HG03064 (cell line): ENCODE results near the gene CISD3.

Source experiments
- ATAC-seq: cut with Tn5 transposase; IDR thresholded peaks from one replicate; pipeline ENCODE4 v1.9.1; 2021; ENCODE audit warnings: low read depth; ENCODE audit not compliant: unreplicated experiment

Gene CISD3

GRCh38 chr17:38706505-38707216 lies 23.5 kb upstream of the CISD3 start:
- ATAC-seq: no peak

DNA sequence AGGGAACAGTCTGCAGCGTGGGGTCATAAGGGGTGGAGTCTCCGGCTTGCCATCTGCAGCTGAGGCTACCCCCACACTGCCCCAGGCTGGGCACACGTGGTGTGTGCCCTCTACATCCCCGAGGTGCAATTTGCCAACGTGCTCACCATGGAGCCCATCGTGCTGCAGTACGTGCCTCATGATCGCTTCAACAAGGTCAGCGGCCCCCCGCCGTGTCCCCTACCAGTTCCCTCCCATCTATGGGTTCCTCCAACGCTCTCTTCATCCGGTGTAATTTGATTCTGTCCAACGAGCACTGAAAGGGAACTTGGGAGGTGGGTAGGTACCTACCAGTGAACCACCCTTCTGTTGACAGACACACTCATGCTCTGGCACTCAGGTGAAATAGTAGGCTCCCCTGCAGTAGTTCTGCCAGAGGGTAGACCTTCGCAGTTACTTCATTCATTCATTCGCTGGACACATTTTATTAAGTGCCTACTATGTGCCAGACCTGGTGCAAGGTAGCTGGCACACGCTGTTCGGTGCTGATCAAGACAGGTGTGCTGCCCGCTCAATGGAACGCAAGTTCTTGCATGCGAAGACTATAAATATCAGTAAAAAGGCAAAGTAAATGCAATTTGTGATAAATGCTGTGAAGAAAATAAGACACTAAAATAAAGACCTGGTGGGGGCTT lies 22.3 kb upstream of the CISD3 start:
- no peak for ATAC-seq

- no peak for ATAC-seq
Measured at GRCh38 chr17:38709104-38709820, 20.9 kb upstream of the CISD3 start.

DNA sequence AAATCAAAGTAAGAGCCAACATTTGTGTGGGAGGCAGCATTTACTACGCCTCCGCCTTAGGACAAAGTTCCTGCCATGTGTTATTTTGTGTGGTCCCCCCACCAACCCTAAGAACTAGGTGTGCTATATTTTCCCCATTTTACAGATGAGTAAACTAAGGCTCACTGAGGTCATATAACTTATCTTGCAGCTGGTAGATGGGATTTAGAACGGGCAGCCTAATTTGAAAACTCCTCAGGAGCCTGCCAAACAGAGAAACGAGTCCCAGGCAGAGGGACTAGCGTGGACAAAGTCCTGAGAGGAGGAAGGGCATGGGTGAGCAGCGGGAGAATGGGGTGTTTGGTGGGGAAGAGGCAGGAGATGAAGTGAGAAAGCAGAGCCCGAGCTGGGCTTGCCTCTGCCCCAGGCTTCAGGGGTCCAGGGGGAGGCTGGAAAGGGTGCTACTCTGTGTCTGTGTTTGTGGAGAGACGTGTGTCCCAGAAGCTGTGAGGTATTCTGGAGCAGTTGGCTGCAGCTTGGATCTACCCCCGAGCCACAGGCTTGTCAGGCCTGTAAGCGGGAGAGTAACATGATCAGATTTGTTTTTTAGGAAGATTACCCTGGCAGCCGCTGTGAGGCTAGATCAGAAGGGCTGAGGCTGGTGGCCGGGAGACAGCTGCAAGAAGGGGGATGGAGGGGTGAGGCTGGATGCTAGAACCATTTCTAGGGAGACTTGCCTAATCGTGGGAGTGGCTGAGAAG lies 20.1 kb upstream of the CISD3 start:
- ATAC-seq: no peak

- ATAC-seq: no peak
Measured at GRCh38 chr17:38710604-38710962, 19.6 kb upstream of the CISD3 start.

DNA sequence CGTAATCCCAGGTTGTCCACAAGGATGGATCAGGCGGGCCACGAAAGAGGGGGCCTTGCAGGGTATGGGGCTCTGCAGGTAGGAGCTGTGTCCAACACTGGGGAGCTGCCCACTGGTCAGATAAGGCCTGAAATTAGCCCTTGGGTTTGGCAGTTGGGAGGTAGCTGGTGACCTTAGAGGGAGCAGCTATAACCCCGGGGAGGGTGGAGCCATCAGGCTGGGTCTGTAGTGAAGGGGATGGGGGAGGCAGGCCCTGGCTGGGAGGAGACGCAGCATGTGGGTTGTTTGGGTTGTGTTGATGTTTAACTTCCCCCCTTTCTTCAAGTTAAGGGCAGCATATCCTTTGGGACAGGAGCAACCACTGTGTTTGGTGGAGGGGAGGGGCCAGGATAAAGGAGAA lies 19.2 kb upstream of the CISD3 start:
- ATAC-seq: no peak

DNA sequence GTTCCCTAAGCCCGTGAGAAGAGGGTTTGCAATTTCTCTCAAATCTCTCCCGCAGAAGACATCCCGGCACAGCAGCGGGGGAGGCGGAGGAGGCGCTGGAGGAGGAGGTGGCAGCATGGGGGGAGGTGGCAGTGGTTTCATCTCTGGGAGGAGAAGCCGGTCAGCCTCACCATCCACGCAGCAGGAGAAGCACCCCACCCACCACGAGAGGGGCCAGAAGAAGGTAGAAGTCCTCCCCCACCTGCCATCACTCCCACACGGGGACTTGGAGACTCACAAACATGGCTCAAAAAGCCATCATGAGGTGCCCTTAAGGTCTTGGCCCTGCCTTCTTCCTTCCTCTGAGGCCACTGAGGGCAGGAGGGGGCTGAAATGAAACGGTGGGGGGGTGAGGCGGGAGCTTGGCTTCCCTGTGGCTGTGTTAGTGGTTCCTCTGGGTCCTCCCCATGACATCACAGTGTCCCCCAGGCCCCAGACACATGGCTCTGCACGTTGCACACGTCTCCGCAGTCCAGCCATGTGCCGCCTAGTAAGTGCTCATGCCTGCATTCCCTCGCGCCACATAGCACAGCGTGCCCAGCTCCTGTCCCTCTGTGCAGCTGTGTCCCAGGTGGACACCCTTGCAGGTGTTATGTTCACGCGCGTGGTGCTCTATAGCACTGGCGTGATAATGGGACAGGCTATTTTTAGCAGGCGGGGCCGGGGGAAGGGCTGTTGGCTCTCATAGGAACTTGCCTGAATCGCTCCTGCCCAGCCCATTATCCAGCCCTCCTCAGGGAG lies 18.2 kb upstream of the CISD3 start:
- no peak for ATAC-seq

DNA sequence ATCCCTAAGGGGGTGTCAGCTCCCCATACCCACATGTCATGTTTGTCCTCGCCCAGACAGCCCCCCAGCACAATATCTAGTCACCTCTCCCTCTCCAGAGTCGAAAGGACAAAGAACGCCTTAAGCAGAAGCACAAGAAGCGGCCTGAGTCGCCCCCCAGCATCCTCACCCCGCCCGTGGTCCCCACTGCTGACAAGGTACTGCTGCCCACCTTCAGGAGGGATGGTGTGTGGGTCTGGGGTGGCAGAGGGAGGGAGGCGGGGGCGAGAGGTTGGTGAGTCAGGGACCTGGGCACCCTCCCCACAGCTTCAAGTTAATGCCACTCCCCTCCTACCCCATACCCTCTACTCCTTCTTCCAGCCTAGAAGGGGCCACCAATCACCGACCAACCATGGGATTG lies 17.5 kb upstream of the CISD3 start:
- ATAC-seq: no peak

GRCh38 chr17:38713456-38714075 lies 16.6 kb upstream of the CISD3 start:
- ATAC-seq: no peak

DNA sequence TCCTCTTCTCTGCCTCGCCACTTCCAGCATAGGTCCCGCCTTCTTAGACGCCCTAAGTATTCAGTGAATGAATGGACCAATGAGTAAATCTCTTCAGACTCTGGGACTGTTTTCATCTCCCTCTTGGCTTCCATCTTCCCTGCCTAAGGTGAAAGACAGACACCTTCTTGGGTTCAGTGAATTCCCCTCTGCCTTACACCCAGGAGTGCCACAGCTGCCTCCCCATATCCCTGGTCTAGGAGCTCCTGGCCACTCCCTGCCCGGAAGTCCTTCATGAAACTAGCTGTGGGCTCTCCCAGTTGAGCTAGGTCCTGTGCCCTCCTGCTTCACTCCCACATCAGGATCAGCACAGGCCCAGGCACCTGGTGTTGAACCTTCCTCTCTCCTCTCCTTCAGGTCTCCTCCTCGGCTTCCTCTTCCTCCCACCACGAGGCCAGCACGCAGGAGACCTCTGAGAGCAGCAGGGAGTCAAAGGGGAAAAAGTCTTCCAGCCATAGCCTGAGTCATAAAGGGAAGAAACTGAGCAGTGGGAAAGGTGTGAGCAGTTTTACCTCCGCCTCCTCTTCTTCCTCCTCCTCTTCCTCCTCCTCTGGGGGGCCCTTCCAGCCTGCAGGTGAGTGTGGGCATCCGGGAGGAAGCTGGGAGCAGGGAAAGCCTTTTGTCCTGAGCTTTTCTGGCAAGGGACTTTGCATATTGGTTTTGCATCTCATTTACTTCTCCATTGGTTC lies 14.8 kb upstream of the CISD3 start:
- no peak for ATAC-seq

DNA sequence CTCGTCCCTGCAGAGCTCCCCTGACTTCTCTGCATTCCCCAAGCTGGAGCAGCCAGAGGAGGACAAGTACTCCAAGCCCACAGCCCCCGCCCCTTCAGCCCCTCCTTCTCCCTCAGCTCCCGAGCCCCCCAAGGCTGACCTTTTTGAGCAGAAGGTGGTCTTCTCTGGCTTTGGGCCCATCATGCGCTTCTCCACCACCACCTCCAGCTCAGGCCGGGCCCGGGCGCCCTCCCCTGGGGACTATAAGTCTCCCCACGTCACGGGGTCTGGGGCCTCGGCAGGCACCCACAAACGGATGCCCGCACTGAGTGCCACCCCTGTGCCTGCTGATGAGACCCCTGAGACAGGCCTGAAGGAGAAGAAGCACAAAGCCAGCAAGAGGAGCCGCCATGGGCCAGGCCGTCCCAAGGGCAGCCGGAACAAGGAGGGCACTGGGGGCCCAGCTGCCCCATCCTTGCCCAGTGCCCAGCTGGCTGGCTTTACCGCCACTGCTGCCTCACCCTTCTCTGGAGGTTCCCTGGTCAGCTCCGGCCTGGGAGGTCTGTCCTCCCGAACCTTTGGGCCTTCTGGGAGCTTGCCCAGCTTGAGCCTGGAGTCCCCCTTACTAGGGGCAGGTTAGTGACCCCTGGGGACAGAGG lies 13.7 kb upstream of the CISD3 start:
- ATAC-seq: no peak

GRCh38 chr17:38717139-38717745 lies 12.9 kb upstream of the CISD3 start:
- no peak for ATAC-seq

GRCh38 chr17:38719289-38719942 lies 10.7 kb upstream of the CISD3 start:
- ATAC-seq: no peak

- no peak for ATAC-seq
Measured at GRCh38 chr17:38719943-38720641, 10.0 kb upstream of the CISD3 start.

DNA sequence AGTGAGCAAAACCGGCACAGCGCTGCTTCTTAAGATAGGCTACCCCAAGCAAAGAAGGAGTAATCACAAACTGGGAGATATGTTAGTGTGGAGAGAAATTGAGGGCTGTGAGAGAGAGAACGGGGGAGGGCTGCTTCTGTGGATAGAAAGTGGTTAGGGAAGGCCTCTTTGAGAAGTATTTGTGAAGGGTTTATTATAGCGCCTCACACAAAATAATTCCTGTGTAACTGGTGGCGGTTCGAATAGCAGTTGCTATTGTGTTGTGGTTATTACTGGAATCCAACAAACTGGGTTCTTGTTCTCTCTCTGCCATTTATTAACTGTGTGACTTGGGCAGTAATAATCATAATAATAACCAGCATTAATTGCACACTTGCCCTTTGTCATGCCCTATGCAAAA lies 9.2 kb upstream of the CISD3 start:
- no peak for ATAC-seq

- no peak for ATAC-seq
Measured at GRCh38 chr17:38721802-38722201, 8.3 kb upstream of the CISD3 start.

GRCh38 chr17:38724337-38724988 lies 5.7 kb upstream of the CISD3 start:
- ATAC-seq: no peak
